HG02763 (cell line): Measurements from ENCODE around the gene C20orf173.
A peak's percentile ranks its signal among the peaks of the same experiment; 100 is the strongest.
"Not testable (repeated sequence)": the region's sequence is repeated elsewhere in the genome, so short reads cannot be mapped to it uniquely, and the experiment has no call there.

Source experiments
- ATAC-seq: cut with Tn5 transposase; IDR thresholded peaks from one replicate; pipeline ENCODE4 v1.9.1; 2021; ENCODE audit warnings: mild to moderate bottlenecking, moderate library complexity; ENCODE audit not compliant: unreplicated experiment

C20orf173 gene

GRCh38 chr20:35547329-35547728, 17.9 kb upstream of the C20orf173 start:
- ATAC-seq, result no peak

- ATAC-seq, result no peak
Observed at GRCh38 chr20:35546127-35546526, 16.7 kb upstream of the C20orf173 start.

- not testable (repeated sequence) for ATAC-seq
Observed at GRCh38 chr20:35544941-35545340, 15.5 kb upstream of the C20orf173 start.

GRCh38 chr20:35544436-35544835, 15.0 kb upstream of the C20orf173 start:
- ATAC-seq, result no peak

GRCh38 chr20:35542990-35543389, 13.5 kb upstream of the C20orf173 start:
- ATAC-seq, result no peak

GRCh38 chr20:35541783-35542662, 12.6 kb upstream of the C20orf173 start, which contains the start of gene ERGIC3:
Gene ERGIC3, plus strand, starts transcription at chr20:35542078. Its CDS starts 20 bp downstream, at chr20:35542098.
- ATAC-seq, result peak; percentile 94

GRCh38 chr20:35541118-35541782, 11.8 kb upstream of the C20orf173 start:
- no peak for ATAC-seq

GRCh38 chr20:35539756-35540212, 10.3 kb upstream of the C20orf173 start:
- no peak for ATAC-seq

- no peak for ATAC-seq
Observed at GRCh38 chr20:35527122-35527769, 2.2 kb downstream of the C20orf173 start.

GRCh38 chr20:35525639-35526038, 3.8 kb downstream of the C20orf173 start:
- no peak for ATAC-seq

- no peak for ATAC-seq
Observed at GRCh38 chr20:35523298-35523888, 6.1 kb downstream of the C20orf173 start.

GRCh38 chr20:35518955-35519354, 10.5 kb downstream of the C20orf173 start:
- ATAC-seq, result no peak

GRCh38 chr20:35517767-35518166, 11.7 kb downstream of the C20orf173 start:
- ATAC-seq, result not testable (repeated sequence)

GRCh38 chr20:35517125-35517524, 12.3 kb downstream of the C20orf173 start:
- no peak for ATAC-seq

GRCh38 chr20:35515949-35516645, 13.4 kb downstream of the C20orf173 start:
- no peak for ATAC-seq

- no peak for ATAC-seq
Observed at GRCh38 chr20:35515341-35515740, 14.1 kb downstream of the C20orf173 start.

GRCh38 chr20:35514371-35514932, 15.0 kb downstream of the C20orf173 start:
- no peak for ATAC-seq

- no peak for ATAC-seq
Observed at GRCh38 chr20:35511814-35512420, 17.5 kb downstream of the C20orf173 start.

GRCh38 chr20:35510951-35511735, 18.3 kb downstream of the C20orf173 start:
- ATAC-seq, result no peak
